Measurements from ENCODE around the gene CIAO2A.
"Not testable (repeated sequence)": the region's sequence is repeated elsewhere in the genome, so short reads cannot be mapped to it uniquely, and the experiment has no call there.

The CIAO2A gene, protein sequence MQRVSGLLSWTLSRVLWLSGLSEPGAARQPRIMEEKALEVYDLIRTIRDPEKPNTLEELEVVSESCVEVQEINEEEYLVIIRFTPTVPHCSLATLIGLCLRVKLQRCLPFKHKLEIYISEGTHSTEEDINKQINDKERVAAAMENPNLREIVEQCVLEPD

DNA sequence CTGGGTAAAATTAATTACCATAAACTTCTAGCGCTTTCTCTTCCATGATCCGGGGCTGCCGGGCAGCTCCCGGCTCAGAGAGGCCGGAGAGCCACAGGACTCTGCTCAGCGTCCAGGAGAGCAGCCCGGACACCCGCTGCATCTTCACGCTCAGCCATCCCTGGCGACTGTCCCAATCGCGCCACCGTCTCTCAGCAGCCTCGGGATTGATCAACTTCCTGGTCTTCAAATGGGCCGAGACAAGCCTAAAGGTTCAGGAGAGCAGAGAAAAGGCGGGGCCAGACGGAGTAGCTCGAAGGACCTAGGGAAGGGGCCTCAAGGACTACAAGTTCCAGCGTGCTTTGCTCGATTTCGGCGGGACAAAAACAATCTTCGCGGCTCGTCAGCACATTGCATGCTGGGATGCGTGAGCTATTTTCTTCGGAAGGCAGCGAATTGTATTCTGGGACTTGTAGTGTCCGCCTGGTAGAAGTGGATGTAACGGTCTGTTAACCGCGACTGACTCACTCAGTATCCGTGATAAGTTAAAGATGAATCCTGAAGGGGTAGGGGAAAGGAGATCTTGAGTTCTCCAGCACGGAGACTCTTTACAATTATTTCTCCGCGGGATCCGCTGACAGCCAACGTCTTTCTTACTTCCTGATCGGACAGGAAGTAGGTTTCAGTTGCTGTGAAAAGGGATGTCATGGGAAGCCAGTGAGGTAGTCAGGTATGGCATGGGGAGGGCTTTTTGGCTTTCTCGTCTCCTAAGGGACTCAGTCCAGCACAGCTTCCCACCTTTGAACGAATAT, at the start of gene CIAO2A:
TSS of gene CIAO2A (minus strand) at position 212 of the 791 bp plus-strand sequence. CDS start at position 142, 70 bp downstream.
- DNase-seq: peak; percentile 99 to 100

DNA sequence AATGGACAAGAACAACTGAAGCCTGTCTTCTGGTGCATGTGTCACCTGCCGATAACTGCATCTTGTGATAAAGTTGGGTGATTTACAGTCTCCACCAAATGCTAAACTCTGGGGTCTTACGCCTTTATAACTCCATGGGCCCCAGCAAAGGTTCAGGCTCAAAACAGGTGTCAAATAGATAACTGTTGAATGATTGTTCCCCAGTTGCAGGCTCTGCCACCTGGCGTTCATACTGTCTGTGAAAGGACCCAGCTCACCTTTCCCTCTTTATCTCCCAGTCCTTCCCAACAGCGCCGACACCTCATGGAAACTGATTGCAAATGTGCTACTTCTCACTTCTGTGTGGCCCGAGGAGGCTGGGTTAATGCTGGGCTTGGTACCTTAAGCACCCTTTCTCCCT, 49.6 kb upstream of the CIAO2A start:
- DNase-seq: no peak

DNA sequence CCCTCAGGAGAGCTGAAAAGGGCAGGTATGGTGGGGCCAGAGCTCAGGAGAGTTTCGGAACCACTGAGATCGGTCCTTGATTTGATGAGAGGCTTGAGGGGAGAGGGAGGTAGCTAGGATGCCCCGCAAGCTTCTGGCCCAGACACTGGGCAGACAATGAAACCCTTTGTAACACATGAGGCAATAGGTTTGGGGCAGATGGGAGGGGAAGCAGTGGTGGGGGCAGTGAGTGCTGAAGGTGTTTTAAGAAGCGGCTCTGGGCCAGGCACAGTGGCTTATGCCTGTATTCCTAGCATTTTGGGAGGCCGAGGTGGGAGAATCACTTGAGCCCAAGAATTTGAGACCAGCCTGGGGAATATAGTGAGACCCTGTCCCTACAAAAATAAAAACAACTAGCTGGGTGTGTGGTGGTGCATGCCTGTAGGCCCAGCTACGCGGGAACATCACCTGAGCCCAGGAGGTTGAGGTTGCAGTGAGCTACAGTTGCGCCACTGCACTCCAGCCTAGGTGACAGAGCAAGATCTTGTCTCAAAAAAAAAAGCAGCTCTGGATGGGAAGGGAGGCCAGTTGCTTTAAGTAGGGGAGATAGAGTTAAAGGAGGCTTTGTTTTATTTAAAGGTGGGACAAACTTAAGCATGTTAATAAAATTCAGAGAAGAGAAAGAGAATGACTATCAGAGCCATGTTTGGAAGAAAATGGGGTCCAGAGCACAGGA, 48.3 kb upstream of the CIAO2A start:
- DNase-seq: no peak

DNA sequence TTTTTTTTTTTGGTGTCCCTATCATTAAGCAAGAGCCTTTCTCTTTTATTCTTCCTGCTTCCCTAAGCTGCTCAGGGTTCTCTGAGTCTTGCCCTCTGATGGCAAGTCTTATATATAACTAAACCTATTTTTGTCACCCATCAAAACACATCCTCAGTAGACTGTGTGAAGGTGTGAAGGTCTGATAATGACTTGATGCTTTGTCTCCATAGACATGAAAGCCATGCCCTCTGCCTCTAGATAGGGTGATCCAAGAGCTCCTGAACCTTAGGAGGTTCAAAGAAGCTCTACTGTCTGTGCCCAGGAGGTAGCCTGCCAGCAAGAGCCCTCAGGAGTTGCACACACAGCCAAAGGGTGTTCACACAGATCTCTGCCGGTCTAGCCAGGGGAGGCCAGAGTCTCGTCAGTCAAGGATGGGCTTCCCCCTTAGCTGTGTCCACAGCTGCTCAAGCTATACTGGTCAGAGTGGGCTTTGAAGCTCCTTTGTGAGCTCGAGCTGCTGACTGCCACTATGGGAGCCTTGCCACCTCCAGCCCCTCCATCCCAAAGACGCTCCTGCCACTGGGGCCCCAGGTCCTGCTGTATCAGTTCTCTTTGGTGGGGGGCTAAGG, 44.8 kb upstream of the CIAO2A start:
- DNase-seq: no peak

DNA sequence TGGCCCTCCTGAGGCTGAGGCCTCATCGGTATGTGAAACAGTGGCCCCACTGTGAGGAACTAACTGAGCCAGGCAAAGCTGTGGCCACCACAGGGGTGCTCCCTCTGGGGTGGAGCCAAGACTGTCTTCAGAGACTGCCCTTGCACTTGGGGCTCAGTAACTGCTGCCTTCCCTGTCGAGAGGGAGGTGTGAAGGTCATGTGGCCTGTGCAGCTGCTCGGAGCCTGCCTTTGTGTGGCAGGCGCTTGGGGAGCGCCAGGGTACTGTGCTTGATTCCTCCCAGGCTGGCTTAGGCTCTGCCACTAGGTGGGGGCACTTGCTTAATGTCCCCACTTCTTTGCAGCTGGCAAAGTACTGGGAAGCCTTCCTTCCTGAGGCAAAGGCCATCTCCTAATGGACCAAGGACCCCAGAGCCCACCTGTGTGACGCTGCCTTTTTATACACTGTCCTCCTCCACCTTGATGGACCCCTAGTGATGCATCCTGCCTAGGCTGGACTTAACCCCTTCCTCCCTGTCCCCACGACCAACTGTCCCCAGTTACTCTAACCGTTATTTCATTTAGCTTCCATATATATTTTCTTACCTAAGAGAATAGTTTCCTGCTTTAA, 43.7 kb upstream of the CIAO2A start:
- no peak for DNase-seq

DNA sequence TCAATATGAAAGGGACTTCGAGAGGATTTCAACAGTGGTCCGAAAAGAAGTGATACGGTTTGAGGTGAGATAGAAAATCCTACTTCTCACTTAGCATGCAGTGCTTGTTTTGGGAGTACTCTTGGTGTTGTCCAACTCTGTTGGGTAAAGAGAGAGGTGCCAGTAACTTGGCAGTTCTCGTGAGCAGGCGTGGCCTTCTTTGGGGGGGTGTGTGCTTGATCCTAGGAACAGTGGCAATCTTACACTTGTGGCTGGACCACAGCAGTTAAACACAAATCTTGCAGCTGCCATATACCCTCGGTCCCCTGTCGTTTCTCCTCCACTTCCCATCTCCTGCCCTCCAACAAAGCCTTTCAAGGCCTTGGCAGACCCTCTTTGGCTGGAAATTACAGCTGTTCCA, 42.7 kb upstream of the CIAO2A start:
- no peak for DNase-seq

DNA sequence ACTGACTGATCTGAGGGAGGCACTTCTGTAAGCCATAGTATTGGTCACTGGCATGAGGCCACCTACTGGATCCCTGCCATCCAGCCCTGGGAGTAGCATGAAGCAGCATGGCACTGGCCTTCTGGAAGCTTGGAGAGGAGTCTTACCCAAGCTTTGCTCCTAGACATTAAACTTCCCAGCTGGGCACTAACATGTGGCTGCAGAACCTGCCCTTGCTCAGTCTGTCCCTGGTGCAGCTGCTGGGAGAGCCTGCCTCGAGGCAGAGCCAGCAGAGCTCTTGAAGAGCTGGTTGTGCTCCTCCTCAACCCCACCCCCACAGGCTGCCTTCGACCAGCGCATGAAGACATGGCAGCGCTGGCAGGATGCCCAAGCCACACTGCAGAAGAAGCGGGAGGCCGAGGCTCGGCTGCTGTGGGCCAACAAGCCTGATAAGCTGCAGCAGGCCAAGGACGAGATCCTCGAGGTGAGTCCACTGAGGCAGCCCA, 40.7 kb upstream of the CIAO2A start:
- DNase-seq: no peak

DNA sequence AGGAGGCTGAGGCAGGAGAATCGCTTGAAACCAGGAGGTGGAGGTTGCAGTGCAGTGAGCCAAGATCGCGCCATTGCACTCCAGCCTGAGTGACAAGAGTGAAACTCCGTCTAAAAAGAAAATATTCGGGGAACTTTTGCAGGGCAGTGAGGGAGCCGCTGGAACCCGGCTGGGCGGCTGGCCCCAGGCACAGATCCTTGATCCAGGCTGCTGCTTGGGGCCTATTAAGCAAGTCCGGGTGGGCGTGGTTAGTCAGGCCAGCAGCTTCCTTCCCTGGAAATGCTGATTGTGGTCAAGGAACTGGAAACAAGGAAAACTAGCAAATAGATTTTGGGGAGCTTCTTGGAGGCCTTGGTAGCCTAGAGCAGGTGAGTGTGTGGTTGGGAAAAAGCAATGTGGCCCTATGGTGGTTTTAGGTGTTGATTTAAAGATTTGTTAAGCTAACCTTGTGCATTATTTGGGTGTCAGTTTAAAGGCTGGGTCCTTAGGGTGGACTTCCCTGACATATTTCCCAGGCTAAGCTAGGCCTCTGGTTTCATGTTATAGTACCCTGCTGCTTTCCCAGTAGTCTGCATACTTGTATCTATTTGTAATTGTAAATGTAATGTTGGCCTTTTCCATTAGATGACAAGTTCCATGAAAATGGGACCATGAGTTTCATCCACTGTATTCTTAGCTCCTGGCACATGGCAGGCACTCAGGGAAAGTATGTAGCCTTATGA, 40.1 kb upstream of the CIAO2A start:
- DNase-seq: no peak

DNA sequence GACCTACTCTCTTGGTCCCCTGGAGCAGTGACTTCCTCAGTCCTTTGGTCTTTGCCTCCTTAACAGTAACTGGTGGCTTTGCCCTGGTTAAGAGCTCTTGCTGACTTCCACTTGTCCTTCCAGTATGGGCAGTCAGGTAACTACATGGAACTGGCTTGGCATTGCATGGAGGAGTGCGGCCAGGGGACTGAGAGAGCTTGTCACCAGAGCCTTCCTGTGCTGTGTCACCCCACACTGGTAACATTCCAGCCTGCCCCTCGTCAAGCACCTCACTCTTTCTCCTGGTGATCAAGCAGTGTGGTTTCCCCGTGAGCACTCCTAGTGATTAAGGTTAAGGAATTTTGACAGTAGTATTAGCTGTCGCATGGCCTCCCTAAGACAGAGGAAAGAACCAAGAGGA, 38.6 kb upstream of the CIAO2A start:
- DNase-seq: no peak

DNA sequence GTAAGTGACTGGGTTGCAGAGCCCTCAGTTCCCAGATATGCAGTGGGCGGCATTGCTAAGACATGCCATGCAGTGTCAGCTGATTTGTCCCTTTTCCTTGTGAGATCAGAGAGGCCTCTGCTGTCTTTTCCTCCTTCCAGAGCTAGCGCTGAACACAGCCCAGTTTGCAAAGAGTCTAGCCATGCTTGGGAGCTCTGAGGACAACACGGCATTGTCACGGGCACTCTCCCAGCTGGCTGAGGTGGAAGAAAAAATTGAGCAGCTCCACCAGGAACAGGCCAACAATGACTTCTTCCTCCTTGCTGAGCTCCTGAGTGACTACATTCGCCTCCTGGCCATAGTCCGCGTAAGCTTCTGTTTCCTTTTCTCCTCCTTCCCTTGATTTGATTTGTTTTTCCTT, 37.9 kb upstream of the CIAO2A start:
- peak in 1 of 2 donors; percentile 21 for DNase-seq

DNA sequence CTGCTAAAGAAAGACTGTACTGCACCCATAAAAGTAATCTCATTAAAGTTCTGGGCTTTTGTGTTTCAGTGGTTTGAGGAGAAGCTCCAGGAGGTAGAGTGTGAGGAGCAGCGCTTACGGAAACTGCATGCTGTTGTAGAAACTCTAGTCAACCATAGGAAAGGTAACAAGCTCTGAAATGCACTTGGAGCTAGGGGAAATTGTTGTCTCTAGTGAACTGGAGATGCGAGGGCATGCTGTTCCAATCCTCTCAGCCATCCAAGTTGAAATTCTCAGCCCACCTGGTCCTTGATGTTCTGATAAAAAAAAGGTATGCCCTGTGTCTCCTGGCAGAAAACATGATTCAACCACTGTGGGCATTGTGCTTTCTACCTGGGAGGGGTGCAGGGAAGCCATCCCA, 36.5 kb upstream of the CIAO2A start:
- no peak for DNase-seq

DNA sequence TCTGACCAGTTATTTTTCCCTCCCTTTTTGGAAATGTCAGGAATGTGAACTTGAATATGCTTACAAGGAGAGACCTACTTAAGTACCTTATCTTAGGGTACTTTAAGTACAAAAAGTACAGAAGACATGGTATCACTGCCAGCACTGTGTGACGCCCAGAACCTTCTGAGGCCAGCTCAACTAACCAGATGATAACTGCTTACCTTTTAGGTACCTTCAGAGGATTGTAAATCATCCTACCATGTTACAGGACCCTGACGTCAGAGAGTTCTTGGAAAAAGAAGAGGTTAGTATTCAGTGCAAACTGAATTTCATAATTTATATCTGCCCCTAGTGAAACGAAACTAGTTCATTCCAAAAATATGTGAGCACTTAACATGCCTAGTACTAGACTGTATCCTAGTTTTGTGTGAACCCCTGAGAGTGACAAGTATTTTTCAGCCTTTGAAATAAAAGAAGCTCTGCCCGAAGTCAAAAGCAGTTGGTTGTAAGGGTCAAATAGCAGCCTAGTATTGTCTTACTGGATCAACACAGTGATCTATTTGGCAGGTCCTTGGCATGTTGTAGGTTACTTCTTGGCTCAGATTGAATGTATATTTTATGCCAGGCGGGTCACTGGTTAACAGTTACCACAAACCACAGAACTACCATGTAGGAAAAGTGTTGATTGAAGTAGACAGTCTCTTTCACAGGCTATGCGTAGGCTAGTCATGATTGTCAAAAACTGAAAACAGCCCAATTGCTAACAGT, 34.1 kb upstream of the CIAO2A start:
- no peak for DNase-seq

DNA sequence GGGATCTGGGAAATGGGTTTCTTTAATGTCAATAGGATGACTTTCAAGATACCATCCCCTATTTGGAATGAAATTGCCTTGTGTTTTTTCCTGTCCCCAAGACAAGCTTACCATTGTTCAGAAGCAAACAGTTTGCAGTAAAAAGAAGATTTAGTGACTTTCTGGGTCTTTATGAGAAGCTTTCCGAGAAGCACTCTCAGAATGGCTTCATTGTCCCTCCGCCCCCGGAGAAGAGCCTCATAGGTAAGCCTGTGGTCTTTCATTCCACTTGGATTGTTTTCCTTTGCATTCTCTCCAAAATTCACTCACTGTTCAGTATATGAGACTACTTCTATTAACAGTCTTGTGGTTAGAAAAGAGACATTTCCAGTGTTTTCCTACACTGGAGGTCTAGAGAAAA, 32.3 kb upstream of the CIAO2A start:
- no peak for DNase-seq

DNA sequence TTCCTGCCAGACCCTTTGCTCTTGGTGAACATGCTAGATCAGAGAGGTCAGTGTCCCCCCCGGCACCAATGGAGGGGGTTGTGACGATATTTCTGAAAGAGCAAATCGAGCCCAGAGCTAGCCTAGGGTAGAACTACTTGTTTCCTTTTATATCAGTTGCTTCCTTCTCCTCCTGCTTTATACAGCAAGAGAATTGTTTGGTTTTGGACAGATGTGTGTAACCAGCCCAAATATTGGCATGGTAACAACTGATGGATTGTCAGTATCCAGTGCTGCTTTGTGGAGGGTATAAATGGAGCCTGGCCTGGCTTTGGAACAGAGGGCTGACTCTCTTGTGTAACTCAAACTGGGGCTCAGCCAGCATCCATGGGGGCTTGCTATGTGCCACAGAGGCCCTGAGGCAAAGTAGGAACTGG, 29.3 kb upstream of the CIAO2A start:
- no peak for DNase-seq

DNA sequence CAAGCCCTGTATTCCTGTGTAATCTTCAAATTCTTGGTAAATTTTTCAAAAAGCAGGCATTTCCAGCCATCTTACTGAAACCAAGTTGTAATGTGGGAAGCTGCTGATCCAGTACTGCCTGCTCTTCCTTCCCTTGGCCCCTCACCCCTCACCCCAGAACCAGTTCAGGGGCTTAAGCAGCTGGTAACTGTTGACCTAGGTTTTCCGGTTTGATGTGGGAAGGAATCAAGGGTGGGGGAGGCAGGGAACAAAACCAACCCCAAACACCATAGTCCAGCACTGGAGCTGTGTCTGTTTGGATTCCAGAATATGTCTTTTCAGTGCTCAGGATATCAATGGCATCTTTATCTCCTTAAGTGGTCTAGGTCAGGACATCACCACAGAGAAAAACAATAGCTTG, 28.8 kb upstream of the CIAO2A start:
- no peak for DNase-seq

DNA sequence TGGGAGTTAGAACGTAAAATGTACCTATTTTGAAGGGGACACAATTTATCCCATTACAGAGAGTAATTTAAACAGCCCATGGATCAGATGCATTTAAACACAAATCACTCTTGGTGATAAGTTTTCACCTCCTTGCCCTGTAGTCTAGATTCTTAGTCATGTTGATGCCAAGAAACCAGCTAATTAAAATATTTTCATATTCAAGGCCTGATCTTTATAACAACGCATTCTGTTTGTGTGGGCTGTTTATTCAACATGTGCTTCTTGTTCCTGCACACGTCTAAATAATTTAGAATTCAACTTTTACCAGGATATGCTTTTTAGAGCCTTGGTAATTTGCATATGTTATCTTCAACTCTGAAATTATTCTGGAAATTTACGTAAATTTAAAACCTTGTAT, 28.0 kb upstream of the CIAO2A start:
- no peak for DNase-seq

DNA sequence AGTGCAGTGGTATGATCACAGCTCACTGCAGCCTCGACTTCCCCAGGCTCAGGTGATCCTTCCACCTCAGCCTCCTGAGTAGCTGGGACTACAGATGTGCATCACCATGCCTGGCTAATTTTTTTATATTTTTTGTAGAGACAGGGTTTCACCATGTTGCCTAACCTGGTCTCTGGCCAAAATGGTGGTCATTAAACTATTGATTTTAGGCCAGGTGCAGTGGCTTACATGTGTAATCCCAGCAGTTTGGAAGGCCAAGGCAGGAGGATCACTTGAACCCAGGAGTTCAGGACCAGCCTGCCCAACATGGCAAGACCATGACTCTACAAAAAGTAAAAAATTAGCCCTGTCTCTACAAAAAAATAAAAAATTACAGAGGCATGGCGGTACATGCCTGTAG, 26.7 kb upstream of the CIAO2A start:
- DNase-seq: not testable (repeated sequence)

DNA sequence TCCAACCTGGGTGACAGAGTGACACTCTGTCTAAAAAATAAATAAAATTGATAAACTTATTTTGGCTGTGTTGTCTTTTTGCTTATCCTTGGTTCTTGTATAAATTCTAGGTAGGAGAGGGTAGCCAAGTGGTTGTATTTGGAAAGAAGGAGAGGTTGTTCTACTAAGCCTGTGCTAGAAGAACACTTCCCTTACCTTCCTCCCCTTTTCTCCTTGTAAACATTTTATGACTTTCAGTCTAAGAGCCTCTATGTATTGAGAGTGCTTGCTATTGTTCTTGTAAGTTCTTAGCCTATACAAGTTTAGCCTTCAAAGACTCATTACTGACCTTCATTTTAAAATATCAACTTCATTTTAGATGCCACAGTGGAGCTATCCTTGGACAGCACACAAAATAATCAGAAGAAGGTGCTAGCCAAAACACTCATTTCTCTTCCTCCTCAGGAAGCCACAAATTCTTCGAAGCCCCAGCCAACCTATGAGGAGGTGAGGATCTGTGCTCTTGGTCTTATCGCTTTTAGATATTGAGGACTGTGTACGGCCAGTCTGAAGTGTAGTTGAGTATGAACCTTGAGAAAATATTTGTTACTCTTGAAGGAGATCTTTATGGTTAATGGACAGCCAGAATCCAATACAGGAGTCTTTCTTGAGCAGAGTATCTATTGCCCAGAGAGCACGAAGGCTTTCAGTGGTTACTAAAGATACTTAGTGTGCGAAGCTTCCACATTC, 24.3 kb upstream of the CIAO2A start:
- DNase-seq: no peak

DNA sequence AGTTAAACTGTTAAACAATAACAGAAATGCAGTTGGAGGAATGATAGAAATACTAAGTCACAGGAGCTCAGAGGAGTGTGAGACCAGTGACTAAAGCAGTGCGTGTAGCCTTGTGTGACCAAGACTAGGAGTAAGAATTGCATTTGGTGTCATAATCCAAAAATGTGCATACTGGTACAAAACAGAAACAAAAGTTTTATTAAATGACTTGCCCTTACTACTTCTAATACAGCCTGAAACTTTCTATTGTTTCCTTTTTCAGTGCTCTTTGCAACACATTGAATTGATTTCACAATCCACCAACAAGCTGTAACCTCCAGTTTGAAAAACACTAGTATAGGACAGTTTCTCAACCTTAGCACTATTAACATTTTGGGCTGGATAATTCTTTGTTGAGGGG, 19.3 kb upstream of the CIAO2A start:
- DNase-seq: peak; percentile 48 to 55

DNA sequence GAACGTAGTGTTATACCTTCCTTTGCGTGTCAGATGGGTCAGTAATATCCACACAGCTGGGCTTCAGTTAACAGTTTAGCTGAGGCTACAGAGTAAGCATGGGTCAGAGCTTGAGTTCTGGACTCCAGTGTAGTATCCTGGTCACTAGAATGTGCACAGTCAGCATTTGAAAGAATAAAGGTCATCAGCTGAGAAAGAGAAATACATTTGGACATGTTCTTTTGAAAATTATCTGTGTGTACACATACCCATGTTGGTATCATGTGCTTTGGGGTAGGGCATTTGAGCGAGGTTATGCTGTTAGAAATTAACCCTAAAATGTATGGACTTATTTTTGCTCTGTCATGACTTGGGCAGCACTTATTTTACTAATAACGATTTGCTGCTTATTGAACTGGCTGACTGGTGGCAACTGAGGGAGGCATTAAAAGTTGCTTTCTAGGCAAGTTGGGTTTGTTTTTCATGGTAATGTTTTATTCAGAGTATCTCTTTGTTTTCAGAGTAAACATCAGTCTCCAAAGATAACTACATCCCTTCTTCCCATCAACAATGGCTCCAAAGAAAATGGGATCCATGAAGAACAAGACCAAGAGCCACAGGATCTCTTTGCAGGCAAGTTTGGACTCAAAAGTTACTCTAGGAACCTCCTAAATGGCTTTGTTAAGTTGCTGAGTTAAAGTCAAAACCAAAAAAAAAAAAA, 18.6 kb upstream of the CIAO2A start:
- DNase-seq: no peak
